Kidney epithelial cell (primary cell): ENCODE results near the gene CYP2S1. TPM values are rescaled to one million over a fixed set of nuclear protein-coding genes. Genes with fewer than 3 reads are reported as not detected.

Experiments used
- DNase-seq: peaks from one replicate; pipeline ENCODE4 v3.0.0-alpha.2; 2010; ENCODE audit warnings: low read depth
- H3K27me3 ChIP-seq: 2 replicates; pipeline ENCODE4 v1.6.0; 2011; ENCODE audit warnings: low read length; ENCODE audit not compliant: control insufficient read depth, insufficient read depth
- H3K36me3 ChIP-seq: 2 replicates; pipeline ENCODE4 v1.5.1; 2011; ENCODE audit warnings: low read length; ENCODE audit not compliant: control insufficient read depth, insufficient read depth
- H3K4me3 ChIP-seq: 2 replicates; pipeline ENCODE4 v1.5.1; 2011; ENCODE audit warnings: low read depth, mild to moderate bottlenecking, control low read depth, low read length
- CTCF ChIP-seq: IDR thresholded peaks from 2 replicates; pipeline ENCODE4 v1.5.1; 2011; ENCODE audit warnings: mild to moderate bottlenecking, moderate library complexity, low read length, control low read depth, inconsistent platforms; ENCODE audit not compliant: insufficient read depth, poor library complexity, severe bottlenecking
- total RNA-seq: library from RNA; depleted of rRNA; stranded (reverse); fragments of >200 nt; gene quantifications from 2 replicates; pipeline ENCODE4 v1.2.3, GENCODE V29; 2015

Gene CYP2S1
- total RNA-seq, 1 donor from 2014 or later: 4.9 TPM

GRCh38 chr19:41255171-41255570 lies 62.2 kb downstream of the CYP2S1 start:
- TF ChIP-seq CTCF: no peak
- no peak for DNase-seq
- Histone ChIP-seq H3K36me3 (peaks cover 9% of the 10 kb centered on the region), H3K4me3 (no peak overlapping the region), H3K27me3 (no peaks in the 10 kb centered on the region)

Other genes with a start within 250 kb of the CYP2S1 start
- 0.13 TPM in 1 of 2 replicates, not detected in the other for gene CYP2B6, start 201.9 kb upstream of the CYP2S1 start, total RNA-seq
- gene CYP2A13, start 104.8 kb upstream of the CYP2S1 start, total RNA-seq: not detected in 2 replicates
- not detected in 2 replicates for gene CYP2F1, start 78.8 kb upstream of the CYP2S1 start, total RNA-seq
- gene AXL, start 26.0 kb downstream of the CYP2S1 start, total RNA-seq: 128 and 138 TPM in 2 replicates
- gene HNRNPUL1, start 71.2 kb downstream of the CYP2S1 start, total RNA-seq: 132 and 142 TPM in 2 replicates
- 14.8 and 17.3 TPM in 2 replicates for gene CCDC97, start 117.0 kb downstream of the CYP2S1 start, total RNA-seq
- gene TGFB1, start 160.7 kb downstream of the CYP2S1 start, total RNA-seq: 25.7 and 35.2 TPM in 2 replicates
- gene B9D2, start 170.9 kb downstream of the CYP2S1 start, total RNA-seq: 4.5 and 5.7 TPM in 2 replicates
- 1.6 and 4.6 TPM in 2 replicates for gene TMEM91, start 183.3 kb downstream of the CYP2S1 start, total RNA-seq
- 27.0 and 31.6 TPM in 2 replicates for gene EXOSC5, start 204.1 kb downstream of the CYP2S1 start, total RNA-seq
- 49.5 and 51.5 TPM in 2 replicates for gene BCKDHA, start 204.6 kb downstream of the CYP2S1 start, total RNA-seq
- 1.2 and 2.7 TPM in 2 replicates for gene B3GNT8, start 234.2 kb downstream of the CYP2S1 start, total RNA-seq
- 62.0 and 63.7 TPM in 2 replicates for gene DMAC2, start 246.7 kb downstream of the CYP2S1 start, total RNA-seq
- gene ERICH4, start 249.9 kb downstream of the CYP2S1 start, total RNA-seq: not detected in 2 replicates